Anterior cingulate cortex (tissue), 58 donors: ENCODE data around the gene GREM1.

Experiments used
- DNase-seq, 58 donors: peaks; one replicate each; lab custom pipeline; 2025; lab: John Stamatoyannopoulos, UW

GREM1 gene

GRCh38 chr15:32717426-32718226, at the start of gene GREM1:
GREM1 (plus strand) TSS chr15:32718004; CDS start chr15:32730691, 12,687 bp downstream.
- peak in 24 of 58 donors; percentile 11 to 61 (median 34) for DNase-seq

GRCh38 chr15:32668942-32669341, 48.9 kb upstream of the GREM1 start:
- DNase-seq, result no peak

- peak in 45 of 58 donors; percentile 15 to 88 (median 55) for DNase-seq
Observed at GRCh38 chr15:32669896-32670611, 47.8 kb upstream of the GREM1 start.

GRCh38 chr15:32670623-32671022, 47.2 kb upstream of the GREM1 start:
- no peak for DNase-seq

- DNase-seq, result peak in 33 of 58 donors; percentile 15 to 72 (median 39)
Observed at GRCh38 chr15:32671339-32672325, 46.2 kb upstream of the GREM1 start.

- no peak for DNase-seq
Observed at GRCh38 chr15:32674681-32675080, 43.1 kb upstream of the GREM1 start.

GRCh38 chr15:32675466-32675865, 42.3 kb upstream of the GREM1 start:
- DNase-seq, result no peak

- no peak for DNase-seq
Observed at GRCh38 chr15:32676169-32676568, 41.6 kb upstream of the GREM1 start.

- no peak for DNase-seq
Observed at GRCh38 chr15:32677238-32677750, 40.5 kb upstream of the GREM1 start.

GRCh38 chr15:32679298-32679690, 38.5 kb upstream of the GREM1 start:
- DNase-seq, result no peak

GRCh38 chr15:32682569-32682968, 35.2 kb upstream of the GREM1 start:
- DNase-seq, result no peak

- DNase-seq, result no peak
Observed at GRCh38 chr15:32682977-32683630, 34.7 kb upstream of the GREM1 start.

- peak in 19 of 58 donors; percentile 2 to 48 (median 23) for DNase-seq
Observed at GRCh38 chr15:32683906-32684584, 33.8 kb upstream of the GREM1 start.

GRCh38 chr15:32685576-32685975, 32.2 kb upstream of the GREM1 start:
- no peak for DNase-seq

- no peak for DNase-seq
Observed at GRCh38 chr15:32687556-32687955, 30.2 kb upstream of the GREM1 start.

GRCh38 chr15:32688151-32688639, 29.6 kb upstream of the GREM1 start:
- no peak for DNase-seq

GRCh38 chr15:32690941-32691688, 26.7 kb upstream of the GREM1 start:
- DNase-seq, result no peak

- peak in 5 of 58 donors; percentile 6 to 45 (median 18) for DNase-seq
Observed at GRCh38 chr15:32691689-32692038, 26.1 kb upstream of the GREM1 start.
